NCI-H345 treated with DMSO at 0.1 percent for 48 hours (cell line): ENCODE data around the gene MRPL10.

Source experiments
- DNase-seq: peaks from one replicate; lab custom pipeline; 2025; ENCODE audit not compliant: unreplicated experiment; lab: John Stamatoyannopoulos, UW

The MRPL10 gene

DNA sequence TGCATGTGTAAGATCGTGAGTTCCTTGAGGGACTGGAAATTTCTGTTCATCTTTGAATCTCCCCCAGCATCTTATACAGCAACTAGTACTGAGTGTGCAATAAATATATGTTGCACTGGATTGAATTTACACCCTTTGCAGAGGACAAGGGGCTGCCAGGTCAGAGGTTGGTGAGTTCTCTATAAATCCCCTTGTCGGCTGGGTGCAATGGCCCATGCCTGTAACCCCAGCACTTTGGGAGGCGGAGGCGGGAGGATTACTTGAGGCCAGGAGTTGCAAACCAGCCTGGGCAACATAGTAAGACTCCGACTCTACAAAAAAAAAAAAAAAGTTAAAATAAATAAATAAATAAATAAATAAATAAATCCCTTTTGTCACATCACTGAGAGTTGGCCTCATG, 29.0 kb upstream of the MRPL10 start:
- no peak for DNase-seq

DNA sequence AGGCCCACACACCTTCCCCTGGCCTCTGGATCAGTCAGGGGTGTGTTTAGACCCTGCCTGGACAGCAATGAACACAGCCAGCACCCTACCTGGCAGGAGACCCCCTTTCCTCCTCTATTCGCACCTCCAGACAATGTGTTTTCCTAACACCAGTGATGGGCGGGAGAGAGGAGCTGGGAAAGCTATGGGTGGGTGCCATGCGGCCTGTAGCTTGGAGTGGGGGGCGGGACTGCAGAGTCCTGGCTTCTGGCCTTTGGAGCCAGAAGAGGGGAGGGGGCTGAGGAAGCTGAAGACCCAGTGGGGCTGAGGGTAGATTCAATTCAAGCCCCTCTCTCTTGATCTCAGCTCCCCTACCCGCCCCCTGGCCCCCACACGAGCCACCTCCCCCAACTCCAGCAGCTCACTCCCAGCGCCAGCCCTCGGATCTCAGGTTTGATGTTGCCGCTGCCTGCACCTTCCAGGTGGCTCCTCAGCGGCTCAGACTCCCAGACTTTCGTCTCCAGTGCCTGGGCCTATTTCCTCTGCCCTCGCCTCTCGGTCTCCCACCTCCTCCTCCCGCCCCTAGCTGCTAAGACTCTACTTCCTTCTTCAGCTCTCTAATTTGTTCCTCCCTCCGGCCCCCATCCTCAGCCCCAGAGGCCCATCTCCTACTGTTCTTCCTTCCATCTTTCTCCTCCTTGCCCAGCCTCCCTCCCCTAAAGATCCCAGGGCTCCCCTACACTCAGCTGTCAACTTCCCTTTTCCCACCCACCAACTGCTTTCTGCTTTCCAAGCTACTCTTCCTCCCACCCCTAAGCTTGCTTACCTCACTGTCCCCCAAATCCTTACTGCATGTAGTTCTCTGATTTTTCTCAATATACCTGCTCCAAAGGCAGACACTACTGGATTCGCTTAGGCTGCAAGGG, 26.5 kb upstream of the MRPL10 start:
- no peak for DNase-seq

DNA sequence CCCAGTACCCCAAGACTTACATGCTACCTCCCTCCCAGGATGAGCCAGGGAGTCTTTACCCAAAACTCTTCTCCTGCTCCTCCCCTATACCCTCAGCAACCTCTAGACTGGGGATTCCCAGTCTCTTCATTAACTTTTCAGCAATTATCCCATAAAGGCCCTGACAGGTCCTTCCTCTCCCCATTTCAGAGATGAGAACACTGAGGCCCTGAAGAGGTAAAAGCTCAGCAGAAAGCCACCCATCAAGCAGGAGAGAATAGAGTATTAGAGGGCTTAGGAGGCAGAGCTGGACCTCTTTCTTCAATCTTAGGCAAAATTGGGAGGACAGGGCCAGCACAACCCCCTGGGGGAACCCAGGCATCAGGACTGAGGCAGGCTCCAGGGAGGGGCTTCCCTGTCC, 25.5 kb upstream of the MRPL10 start:
- no peak for DNase-seq

DNA sequence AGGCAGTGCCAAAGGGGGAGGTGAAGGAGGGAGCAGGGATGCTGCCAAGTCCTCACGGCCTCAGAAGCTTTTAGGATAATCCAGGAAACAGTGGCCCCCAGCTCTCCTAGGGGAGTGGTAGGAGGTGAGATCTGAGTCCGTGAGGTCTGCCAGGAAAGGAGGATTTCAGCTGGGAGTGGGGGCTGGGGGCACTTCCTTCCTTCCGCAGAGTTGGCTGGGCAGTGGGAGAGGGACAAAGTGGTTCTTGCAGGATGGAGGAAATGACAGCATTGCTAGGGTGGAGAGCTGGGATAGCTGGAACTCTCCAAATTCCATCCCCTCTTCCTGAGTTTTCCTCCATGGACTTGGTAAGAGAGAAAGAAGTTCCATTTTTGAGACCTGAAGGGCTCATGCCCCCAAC, 24.4 kb upstream of the MRPL10 start:
- DNase-seq = no peak

DNA sequence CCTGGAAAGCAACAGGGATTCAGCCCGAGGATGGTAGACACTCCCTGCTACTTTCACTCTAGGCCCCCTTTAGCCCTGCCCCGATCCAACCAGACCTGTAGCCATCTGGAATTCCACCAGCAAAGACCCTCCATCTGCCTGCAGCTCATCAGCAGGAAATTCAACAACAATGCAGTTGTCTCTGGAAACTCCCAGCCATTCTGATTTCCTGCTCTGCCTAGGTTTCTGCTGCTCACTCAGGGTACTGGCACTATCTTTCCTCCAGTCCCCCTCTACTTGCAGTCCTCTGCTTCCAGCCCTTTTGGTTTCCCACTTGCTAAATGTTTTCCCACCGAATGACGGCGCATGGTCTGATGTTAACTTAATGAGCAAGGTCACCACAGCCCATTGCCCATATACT, 22.3 kb upstream of the MRPL10 start:
- no peak for DNase-seq

DNA sequence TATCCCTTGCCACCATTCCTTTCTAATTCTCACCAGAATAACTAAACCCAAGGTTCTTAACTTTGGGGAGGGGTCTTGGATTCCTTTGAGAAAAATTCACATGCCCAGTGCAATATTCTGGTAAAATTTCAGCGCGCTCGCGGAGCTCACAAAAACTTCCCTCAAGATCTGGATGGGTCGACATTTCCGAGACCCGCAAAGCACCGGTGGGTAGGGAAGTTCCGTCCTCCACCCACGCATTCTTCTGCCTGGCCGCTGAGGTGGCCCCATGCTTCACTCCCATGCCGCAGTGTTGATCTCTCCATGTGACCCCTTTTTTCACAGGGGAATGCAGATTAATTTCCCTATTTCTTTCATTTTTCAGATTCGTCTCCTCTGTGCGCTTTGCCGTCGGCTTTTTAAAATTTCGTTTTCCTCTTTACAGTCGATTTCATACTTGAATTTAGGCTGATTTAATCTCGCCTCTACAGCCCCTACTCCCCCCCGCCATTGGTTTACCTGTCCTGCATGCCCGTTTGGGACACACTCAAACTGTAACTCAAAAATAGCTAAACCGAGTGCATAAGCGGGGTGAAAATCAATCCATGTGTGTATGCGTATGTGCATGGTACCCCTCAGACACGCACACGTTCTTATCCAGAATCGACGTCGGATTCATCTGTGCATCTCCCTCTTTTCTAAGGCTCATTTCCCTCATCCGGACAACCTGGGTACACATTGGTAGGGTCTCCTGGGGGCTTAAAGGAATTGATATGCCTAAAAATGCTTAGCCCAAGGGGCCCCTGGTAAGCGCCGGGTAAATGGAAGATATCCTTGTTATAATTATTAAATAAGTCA, 21.0 kb upstream of the MRPL10 start:
- no peak for DNase-seq

DNA sequence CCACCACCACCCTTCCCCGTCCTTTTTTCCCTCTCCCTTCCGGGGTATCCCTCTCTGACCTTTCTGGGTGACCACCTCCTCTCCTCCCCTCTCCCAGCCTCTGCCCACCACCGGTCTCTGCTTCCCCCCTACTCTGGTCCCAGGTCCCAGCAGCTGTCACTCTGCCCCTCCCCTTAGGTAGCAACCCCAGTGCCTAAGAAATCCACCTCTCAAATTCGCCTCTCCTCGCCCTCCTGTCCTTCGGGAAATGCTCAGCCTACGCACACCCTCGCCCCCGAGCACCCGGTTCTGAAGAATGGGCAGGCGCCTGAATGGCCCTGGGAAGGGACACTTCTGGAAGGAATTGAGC, 20.4 kb upstream of the MRPL10 start:
- no peak for DNase-seq

DNA sequence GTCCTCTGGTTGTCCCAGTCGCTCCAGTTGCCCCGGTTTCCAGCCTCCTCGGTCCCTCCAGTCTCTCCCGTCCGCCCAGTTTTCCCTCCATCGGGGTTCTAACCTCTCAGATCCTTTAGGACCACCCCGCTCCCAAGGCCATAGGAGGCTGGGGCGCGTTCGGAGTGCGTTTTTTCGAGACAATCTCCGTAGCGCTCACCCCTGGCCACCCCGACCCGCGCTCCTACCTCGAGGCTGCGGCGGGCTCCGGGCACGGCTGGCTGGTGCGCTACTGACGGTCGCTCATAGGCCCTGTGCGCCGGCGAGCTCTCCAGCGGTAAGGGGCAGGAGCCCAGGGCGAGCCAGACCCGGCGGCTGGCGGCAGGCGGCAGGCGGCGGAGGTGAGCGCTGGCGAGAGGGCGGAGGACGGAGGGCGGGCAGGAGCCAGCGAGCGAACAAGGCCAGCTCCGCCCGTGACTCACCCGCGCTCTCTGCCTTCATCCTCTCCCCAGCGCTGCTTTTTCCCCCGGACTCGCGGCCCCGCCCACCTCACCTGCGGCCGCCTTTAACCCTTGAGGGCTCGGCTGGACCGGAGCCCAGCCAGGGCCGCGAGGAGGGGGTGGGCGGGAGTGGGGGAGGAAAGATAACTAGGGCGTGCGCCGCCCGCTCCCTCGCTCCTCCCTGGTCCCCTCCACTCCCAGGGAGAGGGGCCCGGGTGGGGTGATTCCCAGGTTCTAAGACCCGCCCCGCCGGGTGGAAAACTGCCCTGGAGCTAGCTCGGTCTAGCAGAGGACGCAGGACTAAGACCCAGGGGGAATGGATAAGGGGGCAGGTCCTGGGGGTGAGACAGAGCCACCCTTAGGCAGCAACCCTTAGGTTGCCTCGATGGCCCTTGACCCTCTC, 19.6 kb upstream of the MRPL10 start, which contains the start of gene SP6:
TSS of gene SP6 (minus strand) at position 472 of the 882 bp plus-strand sequence. CDS start 2,734 bp downstream, outside the sequence.
- DNase-seq = peak; percentile 39

DNA sequence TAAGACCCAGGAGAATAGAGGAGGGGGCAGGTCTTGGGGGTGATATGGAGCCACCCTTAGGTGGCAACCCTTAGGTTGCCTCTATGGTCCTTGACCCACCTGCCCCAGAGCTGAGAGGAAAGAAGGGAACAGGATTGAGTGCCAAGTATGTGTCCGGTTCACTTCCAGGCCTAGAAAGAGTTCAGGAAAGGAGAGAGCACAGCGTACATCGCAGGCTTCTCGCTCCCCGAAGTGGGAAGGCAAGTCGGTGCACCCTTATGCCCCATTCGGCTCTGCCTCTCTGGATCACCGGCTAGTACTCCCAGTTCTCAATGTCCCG, 19.0 kb upstream of the MRPL10 start:
- no peak for DNase-seq

DNA sequence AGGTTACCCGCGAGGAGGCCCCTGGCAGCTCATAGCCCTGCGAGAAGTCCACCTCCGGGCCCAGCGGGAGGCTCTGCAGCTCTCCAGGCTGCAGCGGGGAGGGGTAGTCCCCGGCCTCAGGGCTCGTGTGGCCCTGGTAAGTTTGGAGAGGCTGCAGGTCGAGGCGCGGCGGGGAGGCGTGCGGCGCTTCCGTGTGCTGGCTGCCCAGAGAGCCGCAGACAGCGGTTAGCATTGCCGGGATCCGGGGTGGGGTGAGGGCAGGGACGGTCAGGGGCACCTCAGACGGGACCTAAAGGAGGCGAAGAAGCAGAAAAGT, 16.8 kb upstream of the MRPL10 start:
- no peak for DNase-seq

DNA sequence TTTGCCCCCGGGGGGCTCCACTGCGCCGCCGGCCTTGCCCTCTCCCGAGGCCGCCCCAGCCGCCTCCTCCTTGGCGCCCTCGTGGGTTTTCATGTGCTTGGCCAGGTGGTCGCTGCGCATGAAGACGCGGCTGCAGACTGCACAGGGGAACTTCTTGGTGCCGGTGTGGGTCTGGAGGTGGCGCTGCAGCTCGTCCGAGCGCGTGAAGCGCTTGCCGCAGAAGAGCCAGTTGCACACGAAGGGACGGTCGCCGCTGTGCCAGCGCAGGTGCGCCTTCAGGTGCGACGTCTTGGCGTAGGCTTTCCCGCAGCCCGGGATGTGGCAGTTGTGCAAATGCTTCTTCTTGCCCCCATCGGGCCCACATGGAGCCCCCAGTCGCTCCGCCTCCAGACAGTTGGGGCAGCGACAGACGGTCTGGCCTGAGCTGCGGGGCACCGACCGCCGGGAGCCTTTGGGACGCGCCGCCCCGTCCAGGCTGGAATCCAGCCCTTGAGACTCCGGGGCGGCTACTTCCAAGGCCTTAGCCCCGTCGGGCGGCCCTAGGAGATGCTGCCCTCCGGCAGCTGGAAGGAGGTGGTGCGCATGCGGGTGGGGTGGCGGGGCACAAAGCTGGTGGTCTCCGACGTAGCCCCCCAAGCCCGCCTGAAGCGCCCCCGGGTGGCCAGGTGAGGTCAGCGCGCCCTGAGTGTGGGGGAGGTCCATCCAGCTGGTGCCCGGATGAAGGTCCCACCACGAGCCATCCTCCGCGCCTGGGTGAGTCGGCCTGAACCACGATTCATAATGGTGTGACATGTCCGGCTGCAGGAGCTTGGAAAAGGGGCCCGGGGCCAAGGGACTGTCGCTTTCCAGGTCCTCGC, 16.2 kb upstream of the MRPL10 start:
- no peak for DNase-seq

DNA sequence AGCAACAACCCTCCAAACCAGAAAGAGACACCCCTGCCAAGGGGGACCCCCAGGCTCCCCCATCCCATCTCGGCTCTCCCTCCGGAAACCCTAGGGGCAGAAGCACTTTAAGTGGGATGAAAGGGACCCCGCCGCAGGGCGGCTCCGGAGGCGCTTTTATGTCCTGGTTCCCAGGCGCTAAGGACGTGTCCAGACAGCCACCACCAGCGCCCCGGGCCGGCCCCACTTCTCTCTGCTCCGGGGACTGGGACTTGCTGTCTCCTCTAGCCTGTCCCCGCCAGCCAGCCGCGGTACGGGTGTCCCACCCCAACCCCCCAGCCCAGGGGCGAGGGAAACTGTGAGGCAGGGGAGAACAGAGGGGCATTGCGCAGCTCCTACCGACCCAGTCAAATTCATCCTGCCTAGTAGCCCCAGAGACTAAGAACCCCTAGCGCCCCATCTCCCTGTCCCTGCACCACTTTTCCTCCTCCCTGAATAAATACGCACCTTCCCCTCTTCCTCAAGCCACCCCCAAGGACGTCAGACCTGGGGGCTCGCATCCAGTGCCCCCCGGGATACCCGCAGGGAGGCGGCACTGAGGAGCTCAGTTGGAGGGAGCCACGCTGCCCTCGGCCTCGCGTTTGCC, 15.5 kb upstream of the MRPL10 start:
- DNase-seq = no peak

DNA sequence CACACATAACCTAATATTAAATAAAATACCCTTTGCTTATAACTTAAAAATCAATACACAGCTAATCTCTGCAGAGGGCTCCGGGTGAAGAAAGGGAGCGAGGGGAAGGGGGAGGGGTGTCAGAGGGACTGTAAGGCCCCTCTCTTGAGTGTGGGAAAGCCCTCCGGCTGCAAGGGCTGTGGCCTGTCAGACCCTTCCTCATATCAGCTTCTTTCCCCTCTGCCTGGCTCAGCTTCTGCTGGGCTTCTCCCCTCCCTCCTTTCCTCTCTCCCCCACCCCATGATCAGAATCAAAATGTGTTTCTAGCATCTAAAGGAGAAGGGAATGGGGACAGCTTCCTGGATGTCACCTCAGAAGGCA, 14.4 kb upstream of the MRPL10 start:
- DNase-seq = no peak

DNA sequence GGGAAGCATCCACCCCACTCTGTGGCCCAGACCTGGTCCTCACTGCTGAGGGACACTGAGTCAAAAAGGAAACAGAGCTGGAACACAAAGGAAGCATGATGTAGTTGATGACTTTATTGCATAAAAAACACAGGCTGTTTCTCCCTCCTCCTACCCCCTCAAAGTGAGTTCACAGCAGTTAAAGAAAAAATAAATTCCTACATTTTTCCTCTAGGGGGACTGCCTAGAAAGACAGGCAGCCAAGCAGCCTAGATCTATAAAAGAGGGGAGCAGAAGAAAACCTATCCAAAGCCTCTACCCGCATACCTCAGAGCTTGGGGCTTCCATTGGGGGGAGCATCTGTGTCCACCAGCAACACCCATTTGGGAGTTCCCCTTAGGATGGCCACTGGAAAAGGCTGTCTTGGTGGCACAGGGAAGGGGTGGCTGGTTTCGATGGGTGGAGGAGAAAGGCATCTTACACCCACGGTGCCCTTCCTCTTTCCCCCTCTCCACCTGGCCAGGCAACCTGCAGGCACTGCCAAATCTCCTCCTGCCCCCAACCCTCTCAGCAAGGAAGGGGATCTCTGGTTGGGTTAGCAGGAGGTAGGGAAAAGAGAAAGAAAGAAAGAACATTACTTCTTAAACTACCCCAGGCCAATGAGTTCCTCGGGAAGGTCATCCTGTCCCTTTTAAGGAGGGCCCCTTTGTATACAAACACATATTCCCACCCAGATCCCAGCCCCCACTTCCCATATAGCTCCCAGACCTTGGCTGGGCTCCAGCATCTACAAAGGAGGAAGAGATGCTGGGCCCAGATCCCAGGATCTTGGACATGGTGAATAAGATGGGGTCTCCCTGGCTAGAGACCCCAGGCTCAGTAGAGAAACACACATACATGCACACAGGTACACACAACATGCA, 13.7 kb upstream of the MRPL10 start:
- DNase-seq = no peak

DNA sequence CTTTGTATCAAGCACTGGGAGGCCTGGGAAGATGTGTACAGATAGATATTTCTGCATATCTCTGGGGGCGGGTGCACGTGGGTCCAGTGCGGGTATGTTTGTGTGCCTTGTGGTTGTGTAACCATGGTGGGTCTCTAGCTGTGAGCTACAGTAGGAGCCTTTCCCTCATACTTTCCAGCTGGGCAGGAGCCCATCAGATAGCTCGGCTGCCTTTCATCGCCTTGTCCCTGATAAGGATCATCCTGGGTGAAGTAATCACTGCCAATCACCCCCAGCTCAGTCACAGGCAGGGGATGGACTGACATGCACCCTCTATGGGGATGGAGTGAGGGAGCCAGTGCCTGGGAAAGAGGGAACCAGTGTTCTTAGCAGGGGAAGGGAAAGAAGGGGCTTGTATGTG, 12.9 kb upstream of the MRPL10 start:
- no peak for DNase-seq

DNA sequence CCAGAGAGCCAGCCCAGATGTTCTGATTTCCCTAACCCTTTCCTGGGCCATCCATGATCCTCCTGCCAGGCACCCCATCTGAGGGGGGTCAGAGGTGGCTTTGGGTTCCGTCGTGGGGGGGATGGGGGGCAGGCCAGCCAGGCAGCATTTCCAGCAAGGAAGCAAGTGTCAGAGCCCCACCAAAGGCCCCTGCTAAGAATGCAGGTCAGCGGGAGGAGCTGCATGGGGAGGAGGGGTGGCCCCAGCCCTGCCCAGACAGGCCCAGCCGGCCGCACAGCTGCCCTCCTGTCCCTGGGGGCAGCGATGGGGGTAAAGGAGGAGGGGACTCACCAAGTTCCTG, 12.0 kb upstream of the MRPL10 start:
- DNase-seq = no peak

DNA sequence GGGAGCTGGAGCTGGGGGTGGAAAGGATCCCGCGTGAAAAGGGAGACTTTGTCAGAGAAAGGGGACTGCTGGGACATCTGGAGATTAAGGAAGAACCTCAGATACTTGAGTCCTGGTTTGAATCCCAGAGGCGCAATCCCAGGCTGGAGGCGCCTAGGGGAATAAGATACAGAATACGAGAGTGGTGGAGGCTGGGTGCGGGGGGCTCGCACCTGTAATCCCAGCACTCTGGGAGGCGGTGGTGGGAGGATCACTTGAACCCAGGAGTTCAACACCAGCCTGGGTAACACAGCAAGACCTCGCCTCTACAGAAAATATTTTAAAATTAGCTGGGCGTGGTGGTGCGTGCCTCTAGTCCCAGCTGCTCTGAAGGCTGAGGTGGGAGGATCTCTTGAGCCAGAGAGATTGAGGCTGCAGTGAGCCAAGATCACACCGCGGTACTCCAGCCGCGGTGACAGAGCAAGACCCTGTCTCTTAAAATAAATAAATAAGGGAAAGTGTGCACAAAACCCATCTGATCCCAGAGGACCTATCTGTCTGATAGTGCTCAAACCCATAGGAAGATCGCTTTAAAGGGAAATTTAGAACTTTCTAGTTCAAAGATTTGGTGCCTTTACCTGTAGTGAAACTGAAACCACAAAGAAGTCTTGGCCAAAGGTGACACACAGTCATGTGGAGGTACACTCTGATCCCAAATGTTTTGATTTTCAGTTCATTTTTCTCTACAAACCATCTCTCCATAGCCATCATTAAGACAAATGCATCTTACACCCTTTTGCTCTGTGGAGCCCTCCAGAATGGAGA, 10.3 kb upstream of the MRPL10 start:
- DNase-seq = no peak

DNA sequence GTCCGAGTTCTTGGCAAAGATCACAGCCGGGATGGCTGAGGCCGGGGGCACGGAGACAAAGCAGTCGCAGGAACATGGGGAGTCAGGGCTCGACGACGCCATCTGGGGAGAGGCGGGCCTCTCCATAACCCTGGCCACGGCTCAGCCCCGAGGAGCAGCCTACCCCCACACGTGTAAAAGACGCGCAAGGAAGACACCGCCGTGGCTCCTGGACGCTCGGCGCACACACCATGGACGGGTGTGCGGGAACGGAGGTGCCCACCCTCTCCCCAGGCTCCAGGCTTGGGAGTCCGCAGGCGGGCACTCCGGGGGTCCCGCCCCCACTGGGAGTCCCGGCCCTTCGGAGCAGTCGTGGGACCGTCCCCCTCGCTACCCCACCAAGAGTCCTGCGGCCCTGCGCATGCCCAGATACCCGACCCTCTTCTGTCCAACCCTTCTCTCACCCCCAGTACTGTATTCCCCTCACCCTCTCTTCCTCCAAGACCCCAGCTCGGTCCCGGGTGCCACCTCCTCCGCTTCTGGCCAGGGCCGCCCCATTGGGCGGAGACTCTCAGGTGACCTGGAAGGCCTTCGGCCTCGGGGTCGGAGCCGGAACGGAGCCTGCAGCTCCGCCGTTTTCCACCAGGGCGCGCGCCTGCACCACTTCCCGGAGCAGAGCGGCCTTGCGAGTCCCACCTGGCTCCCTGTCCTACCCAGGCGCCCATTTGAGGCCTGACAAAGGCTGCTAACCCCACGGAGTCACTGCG, 9.6 kb upstream of the MRPL10 start, which contains the start of gene SCRN2:
TSS of gene SCRN2 (minus strand) at position 532 of the 746 bp plus-strand sequence. CDS start at position 102, 430 bp downstream.
- peak; percentile 69 for DNase-seq
